Measurements from ENCODE around the gene ADAMTS4. TPM values are rescaled to one million over a fixed set of nuclear protein-coding genes. Genes with fewer than 3 reads are reported as not detected.

Gene ADAMTS4
- total and polyA plus RNA-seq, 9 of the 15 experiments (the other 6 are each of a cell fraction or from before 2014, with no cell fraction given) = 0.07 to 3.7 (median 0.41) TPM

DNA sequence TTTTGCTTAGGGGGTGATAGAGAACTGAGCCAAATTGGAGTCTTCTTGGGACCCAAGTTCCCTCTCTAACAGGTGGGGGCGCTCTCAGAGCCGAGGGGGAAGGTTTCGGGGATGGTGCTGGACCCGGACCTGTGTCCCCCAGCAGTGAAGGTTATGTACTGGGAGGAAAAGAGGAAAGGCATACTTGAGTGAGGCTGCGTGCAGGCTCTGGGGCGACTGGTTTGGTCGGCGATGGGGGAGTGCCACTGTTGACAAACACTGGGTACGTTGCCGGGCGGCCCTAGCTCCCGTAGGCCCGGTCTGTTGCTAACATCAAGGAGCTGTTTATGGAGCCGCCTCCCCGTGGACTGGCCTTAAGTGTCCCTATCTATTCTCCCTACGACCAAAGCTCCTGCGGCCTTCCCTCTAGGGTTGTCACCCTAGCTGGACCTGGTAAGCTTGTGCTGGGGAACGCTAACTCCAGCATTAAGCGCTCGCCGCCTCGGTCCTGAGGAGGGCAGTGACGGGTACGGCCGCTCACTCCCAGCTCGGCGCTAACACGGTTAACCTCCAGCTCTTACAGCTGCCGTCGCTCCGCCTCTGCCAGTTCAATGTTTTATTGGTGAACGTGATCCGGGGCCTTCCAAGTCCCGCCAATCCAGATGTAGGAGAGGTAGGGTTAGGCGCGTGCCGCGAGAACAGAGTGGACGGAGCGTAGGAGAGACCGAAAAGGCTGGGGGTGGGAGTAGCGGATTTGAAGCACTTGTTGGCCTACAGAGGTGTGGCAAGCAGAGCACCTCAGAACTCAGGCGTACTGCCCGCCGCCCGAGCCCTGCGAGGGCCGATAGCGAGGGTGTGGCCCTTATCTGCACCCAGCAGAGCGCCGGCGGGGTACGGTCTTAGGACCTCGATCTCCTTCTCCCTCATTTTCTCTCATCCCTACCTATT is 32.8 kb downstream of the ADAMTS4 start, which contains the start of gene PPOX (continued):
- TF ChIP-seq SRSF3 (IDR thresholded peaks at IDR 0.05; ENCODE audit: insufficient read depth, low read length) = no peak
- TF ChIP-seq C11orf30 (IDR thresholded peaks at IDR 0.05; ENCODE audit: low read depth) = peak; percentile 74
- TF ChIP-seq MAFF (IDR thresholded peaks at IDR 0.05; ENCODE audit: low read length) = no peak
- TF ChIP-seq POLR2A (conservative IDR thresholded peaks at IDR 0.05) = peak; percentile 96
- no peak for TF ChIP-seq CBX2 (IDR thresholded peaks at IDR 0.05; ENCODE audit: insufficient read depth, low read length, poor library complexity, severe bottlenecking)
- peak; percentile 93 for TF ChIP-seq POLR2G (IDR thresholded peaks at IDR 0.05; ENCODE audit: low read depth, low read length)
- TF ChIP-seq, protein P1, sequence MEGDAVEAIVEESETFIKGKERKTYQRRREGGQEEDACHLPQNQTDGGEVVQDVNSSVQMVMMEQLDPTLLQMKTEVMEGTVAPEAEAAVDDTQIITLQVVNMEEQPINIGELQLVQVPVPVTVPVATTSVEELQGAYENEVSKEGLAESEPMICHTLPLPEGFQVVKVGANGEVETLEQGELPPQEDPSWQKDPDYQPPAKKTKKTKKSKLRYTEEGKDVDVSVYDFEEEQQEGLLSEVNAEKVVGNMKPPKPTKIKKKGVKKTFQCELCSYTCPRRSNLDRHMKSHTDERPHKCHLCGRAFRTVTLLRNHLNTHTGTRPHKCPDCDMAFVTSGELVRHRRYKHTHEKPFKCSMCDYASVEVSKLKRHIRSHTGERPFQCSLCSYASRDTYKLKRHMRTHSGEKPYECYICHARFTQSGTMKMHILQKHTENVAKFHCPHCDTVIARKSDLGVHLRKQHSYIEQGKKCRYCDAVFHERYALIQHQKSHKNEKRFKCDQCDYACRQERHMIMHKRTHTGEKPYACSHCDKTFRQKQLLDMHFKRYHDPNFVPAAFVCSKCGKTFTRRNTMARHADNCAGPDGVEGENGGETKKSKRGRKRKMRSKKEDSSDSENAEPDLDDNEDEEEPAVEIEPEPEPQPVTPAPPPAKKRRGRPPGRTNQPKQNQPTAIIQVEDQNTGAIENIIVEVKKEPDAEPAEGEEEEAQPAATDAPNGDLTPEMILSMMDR (IDR thresholded peaks at IDR 0.05 in 2 of 3, conservative IDR thresholded peaks at IDR 0.05 in 1 of 3; ENCODE audit: insufficient read depth in 2 of 3, low read depth in 1 of 3, low read length in 3 of 3) = peak; percentile 69 to 85 (median 72)
- peak; percentile 59 to 71 for TF ChIP-seq NRF1 (conservative IDR thresholded peaks at IDR 0.05 in 1 of 2, IDR thresholded peaks at IDR 0.05 in 1 of 2)
- TF ChIP-seq ETV6 (IDR thresholded peaks at IDR 0.05; ENCODE audit: borderline replicate concordance in 1 of 2, low read depth in 2 of 2, low read length in 1 of 2) = peak in 1 of 2 experiments; percentile 59; a peak in 1 of 4 replicates
- TF ChIP-seq ETV6 (CRISPR knock-in tag; IDR thresholded peaks at IDR 0.05; ENCODE audit: borderline replicate concordance) = no peak
- no peak for TF ChIP-seq ZNF282 (CRISPR knock-in tag; IDR thresholded peaks at IDR 0.05)
- TF ChIP-seq ZC3H11A (IDR thresholded peaks at IDR 0.05; ENCODE audit: low read depth, low read length) = no peak
- peak; percentile 96 for TF ChIP-seq SMAD4 (CRISPR knock-in tag; conservative IDR thresholded peaks at IDR 0.05)
- TF ChIP-seq, protein P2, sequence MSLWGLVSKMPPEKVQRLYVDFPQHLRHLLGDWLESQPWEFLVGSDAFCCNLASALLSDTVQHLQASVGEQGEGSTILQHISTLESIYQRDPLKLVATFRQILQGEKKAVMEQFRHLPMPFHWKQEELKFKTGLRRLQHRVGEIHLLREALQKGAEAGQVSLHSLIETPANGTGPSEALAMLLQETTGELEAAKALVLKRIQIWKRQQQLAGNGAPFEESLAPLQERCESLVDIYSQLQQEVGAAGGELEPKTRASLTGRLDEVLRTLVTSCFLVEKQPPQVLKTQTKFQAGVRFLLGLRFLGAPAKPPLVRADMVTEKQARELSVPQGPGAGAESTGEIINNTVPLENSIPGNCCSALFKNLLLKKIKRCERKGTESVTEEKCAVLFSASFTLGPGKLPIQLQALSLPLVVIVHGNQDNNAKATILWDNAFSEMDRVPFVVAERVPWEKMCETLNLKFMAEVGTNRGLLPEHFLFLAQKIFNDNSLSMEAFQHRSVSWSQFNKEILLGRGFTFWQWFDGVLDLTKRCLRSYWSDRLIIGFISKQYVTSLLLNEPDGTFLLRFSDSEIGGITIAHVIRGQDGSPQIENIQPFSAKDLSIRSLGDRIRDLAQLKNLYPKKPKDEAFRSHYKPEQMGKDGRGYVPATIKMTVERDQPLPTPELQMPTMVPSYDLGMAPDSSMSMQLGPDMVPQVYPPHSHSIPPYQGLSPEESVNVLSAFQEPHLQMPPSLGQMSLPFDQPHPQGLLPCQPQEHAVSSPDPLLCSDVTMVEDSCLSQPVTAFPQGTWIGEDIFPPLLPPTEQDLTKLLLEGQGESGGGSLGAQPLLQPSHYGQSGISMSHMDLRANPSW (CRISPR knock-in tag; IDR thresholded peaks at IDR 0.05) = no peak
- TF ChIP-seq, protein P3, sequence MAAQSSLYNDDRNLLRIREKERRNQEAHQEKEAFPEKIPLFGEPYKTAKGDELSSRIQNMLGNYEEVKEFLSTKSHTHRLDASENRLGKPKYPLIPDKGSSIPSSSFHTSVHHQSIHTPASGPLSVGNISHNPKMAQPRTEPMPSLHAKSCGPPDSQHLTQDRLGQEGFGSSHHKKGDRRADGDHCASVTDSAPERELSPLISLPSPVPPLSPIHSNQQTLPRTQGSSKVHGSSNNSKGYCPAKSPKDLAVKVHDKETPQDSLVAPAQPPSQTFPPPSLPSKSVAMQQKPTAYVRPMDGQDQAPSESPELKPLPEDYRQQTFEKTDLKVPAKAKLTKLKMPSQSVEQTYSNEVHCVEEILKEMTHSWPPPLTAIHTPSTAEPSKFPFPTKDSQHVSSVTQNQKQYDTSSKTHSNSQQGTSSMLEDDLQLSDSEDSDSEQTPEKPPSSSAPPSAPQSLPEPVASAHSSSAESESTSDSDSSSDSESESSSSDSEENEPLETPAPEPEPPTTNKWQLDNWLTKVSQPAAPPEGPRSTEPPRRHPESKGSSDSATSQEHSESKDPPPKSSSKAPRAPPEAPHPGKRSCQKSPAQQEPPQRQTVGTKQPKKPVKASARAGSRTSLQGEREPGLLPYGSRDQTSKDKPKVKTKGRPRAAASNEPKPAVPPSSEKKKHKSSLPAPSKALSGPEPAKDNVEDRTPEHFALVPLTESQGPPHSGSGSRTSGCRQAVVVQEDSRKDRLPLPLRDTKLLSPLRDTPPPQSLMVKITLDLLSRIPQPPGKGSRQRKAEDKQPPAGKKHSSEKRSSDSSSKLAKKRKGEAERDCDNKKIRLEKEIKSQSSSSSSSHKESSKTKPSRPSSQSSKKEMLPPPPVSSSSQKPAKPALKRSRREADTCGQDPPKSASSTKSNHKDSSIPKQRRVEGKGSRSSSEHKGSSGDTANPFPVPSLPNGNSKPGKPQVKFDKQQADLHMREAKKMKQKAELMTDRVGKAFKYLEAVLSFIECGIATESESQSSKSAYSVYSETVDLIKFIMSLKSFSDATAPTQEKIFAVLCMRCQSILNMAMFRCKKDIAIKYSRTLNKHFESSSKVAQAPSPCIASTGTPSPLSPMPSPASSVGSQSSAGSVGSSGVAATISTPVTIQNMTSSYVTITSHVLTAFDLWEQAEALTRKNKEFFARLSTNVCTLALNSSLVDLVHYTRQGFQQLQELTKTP (IDR thresholded peaks at IDR 0.05; ENCODE audit: low read depth in 1 of 2, partially characterized antibody in 2 of 2) = peak in 1 of 2 experiments; percentile 11
